A673 (cell line): ENCODE data around the gene SPSB4. TPM values are rescaled to one million over a fixed set of nuclear protein-coding genes. Genes with fewer than 3 reads are reported as not detected.
"Not testable (repeated sequence)": the region's sequence is repeated elsewhere in the genome, so short reads cannot be mapped to it uniquely, and the experiment has no call there.

Experiments used
- BruUV-seq: library from RNA; stranded (reverse); fragments of 400-500 nt; replicated peaks from 2 replicates; lab custom pipeline; 2021; lab: Mats Ljungman, UMichigan
- CTCF ChIA-PET: fragments of 300-600 bp; sonication (Branson Sonifier 250); formaldehyde crosslinking; loops from one replicate; lab custom pipeline; 2022; ENCODE audit warnings: antibody characterized with exemption; lab: Charles Lee
- POLR2A ChIA-PET: fragments of 300-600 bp; sonication (Branson Sonifier 250); formaldehyde crosslinking; loops from one replicate; lab custom pipeline; 2022; ENCODE audit warnings: antibody characterized with exemption; ENCODE audit not compliant: low non-redundant PET; lab: Charles Lee
- DNase-seq: peaks from one replicate; pipeline ENCODE4 v3.0.0-alpha.2; 2015; ENCODE audit warnings: low spot score
- H3K27ac ChIP-seq: fragments of 200-600 bp; sonication (generic); 2 replicates; pipeline ENCODE4 v1.5.1; 2016; ENCODE audit warnings: mixed run types, low read depth, mild to moderate bottlenecking, mixed read lengths, antibody characterized with exemption, low read length; ENCODE audit not compliant: poor library complexity, severe bottlenecking
- H3K27me3 ChIP-seq: fragments of 200-600 bp; sonication (generic); replicated peaks from 2 replicates; pipeline ENCODE4 v1.6.1; 2017; ENCODE audit warnings: mixed run types, low read depth, mild to moderate bottlenecking, mixed read lengths, antibody characterized with exemption, low read length; ENCODE audit not compliant: insufficient read depth, poor library complexity
- H3K36me3 ChIP-seq: fragments of 200-600 bp; sonication (generic); 2 replicates; pipeline ENCODE4 v1.6.1; 2016; ENCODE audit warnings: mixed run types, mild to moderate bottlenecking, mixed read lengths, antibody characterized with exemption, low read length; ENCODE audit not compliant: insufficient read depth, poor library complexity, severe bottlenecking
- H3K4me1 ChIP-seq: fragments of 200-600 bp; sonication (generic); 2 replicates; pipeline ENCODE4 v1.6.1; 2017; ENCODE audit warnings: mixed run types, mild to moderate bottlenecking, mixed read lengths, antibody characterized with exemption, low read length; ENCODE audit not compliant: insufficient read depth, poor library complexity, severe bottlenecking
- H3K4me3 ChIP-seq: fragments of 200-600 bp; sonication (generic); 2 replicates; pipeline ENCODE4 v1.5.1; 2016; ENCODE audit warnings: low read depth, mixed run types, mild to moderate bottlenecking, mixed read lengths, low read length; ENCODE audit not compliant: poor library complexity, severe bottlenecking
- H3K9me3 ChIP-seq: fragments of 200-600 bp; sonication (generic); 2 replicates; pipeline ENCODE4 v1.6.1; 2016; ENCODE audit warnings: mixed run types, low read depth, mild to moderate bottlenecking, mixed read lengths, antibody characterized with exemption, low read length; ENCODE audit not compliant: poor library complexity, severe bottlenecking
- CTCF ChIP-seq: fragments of 300-800, 200-600 bp; sonication (generic); conservative IDR thresholded peaks from 2 replicates; pipeline ENCODE4 v1.5.1; 2017; ENCODE audit warnings: low read depth, mild to moderate bottlenecking, antibody characterized with exemption, low read length, moderate library complexity, mixed read lengths
- EZH2 ChIP-seq: fragments of 200-600 bp; sonication (generic); IDR thresholded peaks from 2 replicates; pipeline ENCODE4 v1.6.1; 2017; ENCODE audit warnings: borderline replicate concordance, low read depth, mild to moderate bottlenecking, mixed read lengths, antibody characterized with exemption, low read length; ENCODE audit not compliant: poor library complexity, severe bottlenecking
- intact Hi-C: fragments of 100-400 bp; cut with micrococcal nuclease; formaldehyde crosslinking; loops from one replicate; pipeline ENCODE4 v1.10.0; 2022; ENCODE audit not compliant: unreplicated experiment
- total RNA-seq: library from RNA; stranded (reverse); gene quantifications from 2 replicates; pipeline ENCODE4 v1.2.3, GENCODE V29; 2021

SPSB4 gene
- total RNA-seq, 1 experiment from 2014 or later = 0.39 TPM

- intact Hi-C loops = no loop called here
- H3K36me3 ChIP-seq = no peaks in the 10 kb centered on the region
- BruUV-seq = no TSS peak
- no peak for TF ChIP-seq EZH2
- no peak for TF ChIP-seq CTCF
- no peaks in the 10 kb centered on the region for H3K9me3 ChIP-seq
- H3K27me3 ChIP-seq = no peaks in the 10 kb centered on the region
- ChIA-PET CTCF (interaction anchor here (0.5 kb wide), 1 partner anchor 21 kb away, joined by 3 read pairs; no protein-coding TSS in a partner anchor), POLR2A (no interaction called here)
- DNase-seq = no peak
- no peak overlapping the region for H3K27ac ChIP-seq
- H3K4me3 ChIP-seq = no peak overlapping the region
- no peaks in the 10 kb centered on the region for H3K4me1 ChIP-seq
Observed at GRCh38 chr3:141112686-141113297, 61.6 kb downstream of the SPSB4 start.

DNA sequence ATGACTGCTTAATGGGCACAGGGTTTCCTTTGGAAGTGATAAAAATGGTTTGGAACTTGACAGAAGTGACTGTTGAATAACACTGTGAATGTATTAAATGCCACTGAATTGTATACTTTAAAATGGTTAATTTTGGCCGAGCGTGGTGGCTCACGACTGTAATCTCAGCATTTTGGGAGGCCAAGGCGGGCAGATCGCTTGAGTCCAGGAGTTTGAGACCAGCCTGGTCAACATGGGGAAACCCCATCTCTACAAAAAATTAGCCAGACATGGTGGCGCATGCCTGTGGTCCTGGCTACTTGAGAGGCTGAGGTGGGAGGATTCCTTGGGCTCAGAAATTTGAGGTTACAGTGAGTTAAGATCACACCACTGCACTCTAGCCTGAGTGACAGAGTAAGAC lies 62.5 kb downstream of the SPSB4 start:
- DNase-seq, H3K4me3 ChIP-seq, H3K9me3 ChIP-seq, H3K27ac ChIP-seq, H3K27me3 ChIP-seq, H3K4me1 ChIP-seq, POLR2A ChIA-PET, CTCF ChIA-PET, intact Hi-C loops, H3K36me3 ChIP-seq, BruUV-seq: not testable (repeated sequence)

- H3K27ac ChIP-seq = no peak overlapping the region
- H3K9me3 ChIP-seq = no peaks in the 10 kb centered on the region
- POLR2A ChIA-PET = no interaction called here
- H3K4me3 ChIP-seq = no peak overlapping the region
- no TSS peak for BruUV-seq
- DNase-seq = no peak
- TF ChIP-seq CTCF (no peak), EZH2 (no peak)
- no peaks in the 10 kb centered on the region for H3K27me3 ChIP-seq
- no peaks in the 10 kb centered on the region for H3K4me1 ChIP-seq
- no peaks in the 10 kb centered on the region for H3K36me3 ChIP-seq
- intact Hi-C loops = no loop called here
- CTCF ChIA-PET = no interaction called here
Observed at GRCh38 chr3:141114179-141114745, 63.1 kb downstream of the SPSB4 start.
